ENCODE results near the gene CHID1. TPM values are rescaled to one million over a fixed set of nuclear protein-coding genes. Genes with fewer than 3 reads are reported as not detected.
A peak's percentile ranks its signal among the peaks of the same experiment; 100 is the strongest.

The CHID1 gene
- total RNA-seq, 1 experiment from 2014 or later: 36.8 TPM

DNA sequence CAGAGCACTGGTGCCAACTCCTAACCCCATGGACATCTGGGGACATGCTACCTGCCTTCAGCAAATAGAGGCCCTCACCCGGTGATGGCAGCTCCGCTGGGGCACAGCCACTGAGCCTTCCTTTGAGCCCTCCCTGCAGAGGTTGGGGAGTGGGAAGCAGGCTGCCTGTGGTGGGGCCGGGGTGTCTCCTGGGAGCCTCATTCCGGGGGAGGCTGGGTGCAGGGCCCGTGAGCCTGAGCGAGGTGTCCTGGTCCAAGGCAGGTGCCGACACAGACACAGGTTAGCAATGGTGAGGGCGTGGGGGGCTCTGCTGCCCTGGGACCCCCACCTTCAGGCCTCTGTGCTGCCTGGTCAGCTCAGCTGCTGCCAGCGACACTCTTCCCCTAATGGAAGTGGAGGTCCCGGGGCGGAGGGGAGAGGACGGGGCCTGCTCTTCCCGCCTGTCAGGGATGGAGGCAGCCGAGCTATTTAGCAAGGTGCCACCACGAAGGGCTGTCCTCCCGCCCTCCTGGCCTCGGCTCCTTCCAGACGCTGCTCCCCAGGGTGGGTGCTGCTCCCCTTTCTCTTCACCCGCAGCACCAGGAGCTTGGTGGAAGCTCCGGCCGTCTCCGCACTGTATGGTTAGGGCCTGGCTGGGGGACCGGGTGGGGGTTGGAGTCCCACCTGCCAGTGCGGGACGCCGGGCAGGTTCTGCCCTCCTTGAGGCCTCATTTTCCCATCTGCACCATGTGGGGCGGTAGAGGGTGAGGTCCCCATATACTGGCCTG, 56.7 kb downstream of the CHID1 start:
- DNase-seq (ENCODE audit: extremely low read depth, low read depth): no peak

DNA sequence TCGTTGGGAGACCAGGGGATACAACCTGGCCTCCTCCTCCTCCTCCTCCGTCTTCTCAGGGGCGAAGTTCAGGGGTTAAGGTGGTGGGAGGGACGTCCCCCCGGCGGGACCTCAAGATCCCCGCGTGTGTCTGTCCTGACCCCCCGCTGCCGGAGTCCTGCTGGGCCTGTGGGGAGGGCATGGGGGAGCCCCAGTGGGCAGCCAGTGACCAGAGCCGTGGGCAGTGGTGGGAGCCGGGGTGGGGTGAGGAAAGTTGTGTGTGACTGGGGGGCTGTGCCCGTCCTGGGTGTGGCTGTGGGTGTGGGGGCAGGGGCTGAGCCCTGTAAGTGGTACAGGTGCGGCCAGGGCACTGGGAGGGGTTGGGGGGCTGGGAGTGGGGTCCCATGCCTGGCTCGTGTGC, 57.8 kb downstream of the CHID1 start:
- DNase-seq (ENCODE audit: extremely low read depth, low read depth): no peak

DNA sequence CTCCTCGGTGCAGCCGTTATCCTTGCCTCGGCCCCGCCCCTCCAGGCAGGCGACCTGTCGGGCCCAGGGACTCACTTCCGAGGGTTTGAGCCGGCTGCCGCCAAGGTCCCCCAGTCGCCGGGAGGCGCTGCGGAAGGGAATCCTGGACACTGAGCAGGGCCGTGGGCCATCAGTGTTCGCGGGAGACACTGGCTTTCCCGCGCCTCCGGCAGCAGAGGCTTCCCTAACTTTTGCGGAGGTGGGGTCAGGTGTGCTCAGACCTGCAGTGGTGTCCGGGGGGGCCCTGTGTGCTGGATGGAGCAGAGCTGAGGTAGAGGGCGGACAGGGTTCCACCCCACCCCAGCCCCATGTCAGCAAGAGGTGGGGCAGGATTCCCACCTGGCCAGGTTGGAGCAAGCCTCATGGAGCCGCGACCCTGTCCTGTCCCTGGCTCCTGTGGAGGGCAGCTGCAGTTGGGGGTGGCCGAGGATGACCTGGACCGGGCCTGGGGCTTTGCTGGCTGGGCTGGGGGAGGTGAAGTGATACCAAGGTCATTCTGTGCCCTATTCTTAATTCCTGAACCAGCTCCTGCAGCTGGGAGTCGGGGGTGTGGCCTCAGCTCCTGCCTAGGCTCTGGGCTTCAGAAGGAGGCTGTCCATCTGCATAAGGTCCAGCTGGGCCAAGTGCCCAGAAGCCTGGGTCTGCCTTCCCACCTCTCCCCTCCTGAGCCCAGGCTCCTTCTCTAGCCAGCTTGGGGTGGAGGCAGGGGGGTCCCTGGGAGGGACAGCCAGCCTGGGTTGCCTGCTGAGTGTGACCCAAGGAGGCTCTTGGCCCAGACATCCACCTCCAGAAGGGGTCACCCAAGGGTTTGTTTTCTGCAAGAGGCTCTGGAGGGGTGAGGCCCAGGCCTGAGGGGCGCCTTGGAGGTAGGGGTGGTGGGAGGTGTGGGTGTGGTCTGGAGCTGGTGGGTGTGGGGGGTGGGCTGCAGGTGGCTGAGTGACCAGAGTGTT, 59.5 kb downstream of the CHID1 start:
- no peak for DNase-seq (ENCODE audit: extremely low read depth, low read depth)

DNA sequence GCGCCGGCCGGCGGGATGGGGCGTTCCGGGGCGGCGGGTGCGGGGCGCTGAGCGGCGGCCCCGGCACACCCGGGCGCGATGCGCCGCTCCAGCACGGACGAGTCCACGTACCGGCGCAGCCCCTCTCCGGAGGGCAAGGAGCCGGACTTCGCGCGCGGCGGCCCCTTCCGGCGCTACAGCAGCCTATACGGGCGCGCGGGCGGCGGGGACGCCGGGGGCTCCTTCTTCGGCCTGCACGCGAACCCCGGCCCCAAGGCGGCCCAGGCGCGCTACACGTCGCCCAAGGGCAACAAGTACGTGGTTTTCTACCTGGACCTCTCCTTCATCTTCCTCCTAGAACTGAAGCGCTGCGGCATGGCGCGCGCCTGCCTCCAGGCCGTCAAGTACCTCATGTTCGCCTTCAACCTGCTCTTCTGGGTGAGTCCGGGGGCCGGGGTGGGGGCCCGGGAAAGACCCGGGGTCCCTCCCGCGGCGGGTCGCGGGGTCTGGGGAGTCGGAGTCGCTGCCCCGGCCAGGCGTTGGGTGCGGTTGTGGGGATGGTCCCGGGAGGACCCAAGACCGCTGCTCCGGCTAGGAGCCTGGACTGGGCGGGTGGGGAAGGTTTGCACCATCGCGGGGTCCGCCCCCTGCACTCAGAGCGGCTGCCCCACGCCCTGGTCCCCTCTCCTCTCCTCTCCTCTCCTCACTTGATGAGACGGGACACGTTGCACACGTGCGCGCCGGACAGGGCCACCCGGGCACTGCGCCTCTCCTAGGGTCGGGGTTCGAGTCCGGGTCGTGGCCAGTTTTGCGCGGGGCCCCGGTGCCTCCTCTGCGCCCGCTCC, 60.4 kb downstream of the CHID1 start:
- DNase-seq (ENCODE audit: extremely low read depth, low read depth): no peak

DNA sequence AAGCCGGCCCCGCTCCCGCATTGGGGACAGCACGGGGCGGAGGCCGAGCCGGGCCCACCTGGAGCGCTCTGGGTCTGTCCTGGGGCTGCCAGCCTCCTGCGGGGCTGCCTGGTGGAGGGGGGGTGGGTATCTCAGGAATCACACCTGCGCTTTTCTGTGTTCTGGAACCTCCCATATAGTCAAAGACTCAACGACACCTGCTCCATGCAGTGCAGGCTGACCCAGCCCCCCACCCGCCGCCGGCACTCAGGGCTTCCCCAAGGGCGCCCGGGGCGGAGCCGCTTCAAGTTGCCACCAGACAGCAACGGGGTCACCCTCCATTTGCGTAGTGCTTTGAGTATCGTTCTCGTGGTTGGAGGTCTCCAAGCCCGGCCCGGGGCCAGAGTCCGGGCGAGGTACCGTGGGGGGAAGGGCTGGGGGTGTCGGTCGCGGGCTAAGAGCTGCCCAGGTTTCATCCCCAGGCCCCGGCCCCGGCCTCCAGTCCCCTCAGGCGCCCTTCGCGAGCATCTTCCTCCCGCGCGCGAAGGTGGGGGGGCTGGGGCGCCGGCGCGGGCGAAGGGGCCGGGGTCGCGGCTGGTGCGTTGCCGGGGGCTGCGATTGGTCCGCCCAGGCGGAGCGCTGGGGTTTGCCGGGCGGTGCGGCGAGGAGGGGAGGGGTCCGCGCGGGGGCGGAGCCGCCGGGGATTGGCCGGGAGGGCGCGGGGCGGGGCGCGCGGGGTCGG, 61.3 kb downstream of the CHID1 start:
- DNase-seq (ENCODE audit: extremely low read depth, low read depth): no peak

DNA sequence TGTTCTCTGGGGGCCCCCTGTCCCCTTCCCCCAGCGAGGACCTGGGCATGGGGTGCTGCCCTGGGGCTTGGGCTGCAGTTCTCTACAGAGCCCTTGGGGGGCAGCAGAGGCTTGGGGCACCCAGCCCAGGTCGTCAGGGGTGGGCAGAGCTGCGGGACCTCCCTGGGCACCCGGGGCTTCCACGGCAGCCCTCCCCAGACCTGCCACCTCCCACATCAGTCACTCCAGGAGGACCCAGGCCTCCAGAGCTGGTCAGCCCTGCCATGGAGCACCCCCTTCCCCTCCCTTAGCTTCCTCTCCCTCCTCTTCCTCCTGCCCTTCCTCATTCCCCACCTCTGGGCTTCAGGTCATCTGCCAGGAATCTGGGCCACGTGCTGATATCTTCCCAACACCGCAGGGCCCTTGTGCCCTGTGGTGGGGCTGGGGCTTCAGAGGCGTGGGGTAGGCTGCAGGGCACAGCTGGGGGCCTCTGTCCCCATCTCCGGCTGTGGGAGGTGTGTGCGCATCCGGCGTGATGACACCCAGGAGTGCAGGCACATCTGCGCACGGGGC, 62.2 kb downstream of the CHID1 start:
- no peak for DNase-seq (ENCODE audit: extremely low read depth, low read depth)

DNA sequence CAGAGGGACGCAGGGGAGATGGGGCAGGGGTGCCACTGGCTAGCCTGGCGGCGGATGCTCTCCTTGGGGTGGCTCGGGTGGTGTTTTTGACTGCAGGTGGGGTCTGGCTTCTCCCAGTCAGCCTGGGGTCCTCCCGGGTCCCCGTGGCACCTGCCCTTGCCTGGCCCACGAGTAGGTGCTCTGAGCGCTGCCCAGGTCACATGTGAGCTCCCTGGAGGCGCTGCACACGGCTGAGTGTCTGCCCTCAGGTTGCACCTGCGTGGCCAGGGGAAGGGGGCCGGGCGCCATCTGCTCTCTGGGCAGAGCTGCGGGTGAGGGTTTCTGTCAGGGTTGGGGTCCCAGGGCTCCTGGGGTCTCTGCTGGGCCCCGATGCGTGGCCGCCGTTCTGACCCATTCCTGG, 62.7 kb downstream of the CHID1 start:
- no peak for DNase-seq (ENCODE audit: extremely low read depth, low read depth)

DNA sequence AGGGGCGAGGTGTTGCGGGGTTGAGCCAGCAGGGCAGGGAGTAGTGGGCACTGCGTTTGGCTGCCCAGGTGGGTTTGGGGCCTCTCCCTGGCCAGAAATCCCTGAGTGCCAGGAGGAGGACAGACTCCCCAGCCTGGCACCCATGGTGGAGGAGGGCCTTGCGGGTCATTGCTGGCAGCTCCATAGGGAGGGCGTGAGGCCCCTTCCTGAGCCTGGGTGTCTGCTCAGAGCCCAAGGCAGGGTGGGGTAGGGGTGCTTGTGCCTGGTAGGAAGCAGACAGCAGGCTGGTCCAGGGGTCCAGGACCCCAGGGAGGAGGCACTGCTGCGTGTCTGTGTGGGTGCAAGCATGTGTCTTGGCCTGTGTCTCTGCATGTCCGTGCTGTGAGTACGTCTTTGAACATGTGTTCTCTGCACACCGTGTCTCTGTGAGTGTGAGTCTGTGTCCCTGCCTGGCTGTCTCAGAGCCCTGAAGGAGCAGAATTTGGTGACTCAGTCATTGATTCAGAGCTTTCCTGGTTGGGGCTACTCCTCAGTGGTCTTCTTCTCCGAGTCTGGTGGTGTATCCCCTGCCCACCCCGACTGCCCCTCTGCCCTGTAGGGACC, 64.0 kb downstream of the CHID1 start:
- DNase-seq (ENCODE audit: extremely low read depth, low read depth): no peak

DNA sequence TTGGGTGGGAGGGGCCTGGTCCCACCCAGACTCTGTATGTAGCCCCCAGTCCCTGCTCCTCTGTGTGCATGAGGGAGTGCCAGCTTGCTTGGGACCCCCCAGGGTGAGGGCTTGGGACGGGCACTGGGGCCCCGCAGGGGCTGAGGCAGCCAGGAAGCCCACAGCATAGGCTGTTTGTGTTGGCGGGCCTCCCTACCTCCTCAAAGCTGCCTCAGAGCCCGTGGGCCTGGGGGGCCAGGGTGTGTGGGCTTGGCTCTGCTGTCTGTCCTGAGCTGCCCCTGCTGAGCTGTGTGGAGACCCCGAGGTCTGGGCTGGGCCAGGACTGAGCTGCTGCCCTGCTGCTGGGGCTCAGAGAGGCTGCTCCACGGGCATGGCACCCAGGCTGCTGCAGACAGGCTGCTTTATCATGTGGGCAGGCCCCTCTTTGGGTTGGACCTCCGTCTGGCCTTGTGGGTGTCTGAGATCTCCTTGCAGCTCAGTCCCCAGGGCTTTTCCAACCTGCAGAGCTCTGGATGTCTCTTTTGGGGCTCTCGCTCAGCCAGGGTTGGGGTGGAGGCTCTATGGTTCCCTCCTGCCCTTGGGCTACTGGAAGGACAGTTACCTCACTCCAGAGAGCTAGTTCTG, 64.6 kb downstream of the CHID1 start:
- no peak for DNase-seq (ENCODE audit: extremely low read depth, low read depth)

DNA sequence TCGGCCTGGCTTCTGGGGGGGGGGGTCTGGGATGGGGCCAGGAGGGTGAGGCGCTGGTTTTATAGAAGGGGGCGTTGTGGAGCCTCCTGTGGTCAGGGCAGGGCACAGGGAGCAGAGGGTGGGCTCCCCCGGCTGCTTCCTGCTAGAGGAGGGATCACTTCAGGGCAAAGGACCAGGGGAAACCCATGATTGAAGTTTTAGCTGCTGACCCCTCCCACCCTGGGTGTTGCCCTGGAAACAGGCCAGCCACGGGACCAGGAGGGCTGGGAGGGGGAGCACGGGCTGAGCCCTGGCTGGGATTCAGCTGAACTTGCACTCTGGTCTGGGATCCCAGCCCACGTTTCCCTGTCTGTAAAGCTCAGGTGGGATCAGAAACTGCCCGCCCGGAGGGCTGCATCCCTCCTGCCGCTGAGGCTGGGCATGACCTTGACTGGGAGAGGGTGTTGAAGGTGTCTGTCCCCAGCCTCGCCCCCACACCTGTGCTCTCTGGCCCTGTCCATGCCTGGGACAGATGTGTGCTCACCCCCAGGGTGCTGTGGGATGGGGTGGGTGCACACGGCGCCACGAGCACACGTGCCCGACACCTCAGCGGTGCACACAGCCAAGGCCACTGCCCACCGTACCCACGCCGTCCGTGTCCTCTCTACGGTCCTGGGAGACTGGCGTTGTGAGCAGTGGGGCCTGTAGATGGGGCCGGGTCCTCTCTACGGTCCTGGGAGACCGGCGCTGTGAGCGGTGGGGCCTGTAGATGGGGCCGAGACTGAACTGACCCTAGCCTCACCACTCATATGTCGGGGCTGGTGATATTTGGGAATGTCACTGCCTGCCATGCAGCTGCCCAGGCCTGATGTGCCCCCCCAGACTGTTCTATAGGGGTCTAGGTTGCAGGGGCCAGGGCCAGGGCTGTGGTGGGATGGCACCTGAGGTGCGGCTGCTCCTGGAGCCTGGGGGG, 65.6 kb downstream of the CHID1 start:
- peak; percentile 61 for DNase-seq (ENCODE audit: extremely low read depth, low read depth)

DNA sequence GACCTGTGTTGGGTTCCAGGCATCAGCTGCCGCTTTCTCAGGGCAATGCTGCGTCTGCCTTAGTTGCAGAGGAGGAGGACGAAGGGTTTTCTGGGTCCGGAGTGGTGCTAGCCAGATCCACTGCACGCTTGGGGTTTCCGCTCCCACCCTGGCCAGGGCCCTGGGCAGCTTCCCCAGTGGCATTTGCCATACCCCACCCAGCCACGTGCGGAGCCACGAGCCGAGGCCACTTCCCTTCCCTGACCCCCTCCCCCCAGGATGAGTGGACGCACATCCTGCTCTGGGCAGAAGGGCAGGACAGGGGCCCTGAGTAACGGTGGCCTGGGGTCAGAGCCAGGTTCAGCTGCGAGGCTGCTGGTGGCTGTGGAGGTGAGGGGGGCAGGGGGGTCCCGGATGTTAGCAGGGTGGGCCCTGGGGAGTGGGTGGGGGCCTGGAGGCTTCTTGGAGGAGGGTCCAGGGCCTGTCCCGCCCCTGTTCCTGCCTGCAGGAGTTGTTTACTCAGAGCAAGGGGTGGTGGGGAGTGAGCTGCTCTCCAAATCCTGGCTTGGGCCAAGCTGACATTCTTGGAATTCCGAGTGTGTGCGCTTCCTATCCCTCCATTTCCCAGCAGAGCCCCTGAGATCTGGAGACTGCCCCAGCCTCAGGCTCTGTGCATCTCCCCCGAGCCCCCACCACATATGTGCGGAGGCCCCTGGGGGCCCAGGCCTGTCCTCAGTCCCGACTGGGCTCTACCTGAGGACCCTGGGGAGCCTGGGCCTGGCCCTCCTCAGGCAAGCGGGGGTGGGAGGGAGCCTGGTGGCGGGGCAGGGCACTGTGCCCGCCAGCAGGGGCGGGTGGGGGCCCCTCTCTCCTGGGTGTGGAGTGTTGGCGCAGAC, 66.6 kb downstream of the CHID1 start:
- peak; percentile 81 for DNase-seq (ENCODE audit: extremely low read depth, low read depth)

DNA sequence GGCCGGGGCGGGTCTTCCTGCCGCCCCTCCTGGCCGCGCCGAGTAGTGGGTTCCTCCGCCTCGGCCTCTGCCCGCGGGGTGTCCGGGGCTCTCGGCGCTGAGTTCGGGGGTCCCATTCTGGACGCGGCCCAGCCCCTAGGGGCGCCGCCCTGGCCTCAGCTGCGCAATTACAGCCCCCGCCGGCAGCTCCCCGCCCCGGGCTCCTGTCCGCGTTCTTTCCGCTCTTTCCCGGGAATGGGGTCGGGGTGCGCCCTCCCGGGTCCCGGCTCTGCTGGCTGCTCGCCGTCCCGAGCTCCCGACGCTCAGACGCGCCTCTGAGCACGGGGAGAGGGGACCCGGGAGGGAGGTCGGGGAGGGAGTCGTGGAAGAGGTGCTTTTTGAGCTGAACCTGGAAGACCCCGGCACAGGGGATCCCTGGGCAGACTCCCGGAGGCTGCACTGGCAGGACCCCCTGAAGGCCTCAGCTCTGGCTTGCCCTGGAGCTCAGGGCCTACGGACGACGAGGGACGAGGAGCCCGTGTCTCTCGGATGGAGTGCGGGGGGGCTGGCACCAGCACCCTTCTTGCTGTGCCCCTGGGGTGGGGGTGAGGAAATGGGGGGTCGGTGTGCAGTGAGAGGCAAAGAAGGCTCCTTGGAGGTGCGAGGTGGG, 67.4 kb downstream of the CHID1 start:
- no peak for DNase-seq (ENCODE audit: extremely low read depth, low read depth)

DNA sequence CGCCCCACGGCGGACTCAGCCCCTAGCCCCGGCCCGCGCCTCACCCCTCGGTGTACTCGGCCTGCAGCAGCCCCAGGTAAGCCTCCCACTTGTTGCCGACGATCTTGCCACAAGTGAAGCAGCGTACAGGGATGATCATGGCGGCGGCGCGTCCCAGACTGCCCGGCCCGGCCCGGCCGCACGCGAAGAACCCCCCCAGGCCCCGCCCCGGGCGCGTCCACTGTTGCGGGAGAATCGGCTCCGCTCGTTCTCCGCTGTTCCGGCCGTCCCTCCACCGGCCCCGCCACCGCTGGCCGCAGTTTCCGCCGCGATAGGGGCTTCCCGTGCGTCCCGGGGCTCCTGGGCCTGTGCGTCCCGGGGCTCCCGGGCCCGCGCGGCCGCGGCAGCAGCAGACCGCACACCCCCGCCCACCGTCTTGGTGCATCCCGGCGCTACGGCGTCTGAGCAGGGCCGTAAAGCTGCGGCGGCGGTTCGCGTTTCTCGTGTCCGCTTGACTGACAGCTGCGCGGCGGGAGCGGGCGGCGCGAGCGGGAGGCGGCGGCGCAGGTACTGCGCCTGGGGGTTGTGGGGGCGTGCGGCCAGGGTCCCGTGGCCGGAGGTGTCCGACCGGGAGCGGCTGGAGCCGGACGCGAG, 68.1 kb downstream of the CHID1 start, which contains the start of the genes POLR2L and TSPAN4:
TSS of gene POLR2L (minus strand) at position 160 of the 633 bp plus-strand sequence. CDS start at position 139, 21 bp downstream.
TSS of gene TSPAN4 (plus strand) at position 483 of the 633 bp plus-strand sequence. CDS start 7,453 bp downstream, outside the sequence.
- peak; percentile 78 for DNase-seq (ENCODE audit: extremely low read depth, low read depth)

DNA sequence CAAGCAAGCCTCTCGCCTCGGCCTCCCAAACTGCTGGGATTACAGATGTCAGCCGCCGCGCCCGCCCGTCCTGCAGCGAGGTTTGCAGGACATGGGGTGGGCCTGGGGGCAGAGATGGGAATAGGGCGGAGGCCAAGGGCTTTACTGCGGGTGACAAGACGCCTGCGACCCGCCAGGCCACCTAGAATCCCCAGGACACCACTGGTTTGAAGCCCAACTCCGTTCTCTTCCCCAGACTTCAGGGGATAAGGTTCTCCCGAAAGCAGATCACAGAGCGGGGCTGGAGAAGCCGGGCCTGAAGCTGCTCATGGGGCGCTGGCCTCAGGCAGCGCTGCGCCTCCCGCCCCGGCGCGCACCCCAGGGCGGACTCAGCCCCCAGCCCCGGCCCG, 68.6 kb downstream of the CHID1 start:
- no peak for DNase-seq (ENCODE audit: extremely low read depth, low read depth)

DNA sequence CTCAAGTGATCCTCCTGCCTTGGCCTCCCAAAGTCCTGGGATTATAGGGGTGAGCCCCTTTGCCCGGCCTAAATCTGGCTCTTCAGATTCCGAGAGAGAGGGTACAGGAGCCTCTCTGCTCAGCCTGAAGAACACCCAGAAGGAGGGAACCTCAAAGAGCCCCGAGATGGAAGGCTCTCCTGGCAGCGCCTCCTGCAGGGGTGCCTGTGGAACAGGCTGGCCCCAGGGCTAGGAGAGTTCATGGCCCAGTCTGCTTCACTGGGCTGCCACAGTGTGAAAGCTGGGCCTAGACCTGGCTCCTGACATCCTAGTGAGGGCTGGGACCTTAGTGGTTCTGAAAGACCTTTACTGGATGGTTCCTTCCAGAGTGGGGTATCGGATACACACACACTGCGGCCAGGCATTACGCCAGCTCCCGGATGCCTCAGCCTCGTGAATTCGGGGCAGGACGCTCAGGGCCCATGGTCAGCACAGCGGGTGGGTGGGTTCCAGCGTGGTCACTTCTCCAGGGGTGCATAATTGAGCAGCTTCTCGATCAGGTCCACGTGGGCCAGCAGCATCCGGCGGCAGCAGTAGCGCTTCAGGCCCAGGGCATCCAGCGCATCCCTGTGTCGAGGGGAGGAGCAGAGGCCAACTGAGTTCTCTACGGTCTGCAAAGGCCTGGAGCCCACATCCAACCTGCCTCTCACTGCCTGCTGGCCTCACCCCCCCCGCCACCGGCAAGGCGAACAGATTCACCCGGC, 70.6 kb downstream of the CHID1 start:
- no peak for DNase-seq (ENCODE audit: extremely low read depth, low read depth)
